ENCODE measurements around the gene WNT8A. TPM values are rescaled to one million over a fixed set of nuclear protein-coding genes. Genes with fewer than 3 reads are reported as not detected.

Gene WNT8A
- total RNA-seq, 4 donors from 2014 or later: not detected

DNA sequence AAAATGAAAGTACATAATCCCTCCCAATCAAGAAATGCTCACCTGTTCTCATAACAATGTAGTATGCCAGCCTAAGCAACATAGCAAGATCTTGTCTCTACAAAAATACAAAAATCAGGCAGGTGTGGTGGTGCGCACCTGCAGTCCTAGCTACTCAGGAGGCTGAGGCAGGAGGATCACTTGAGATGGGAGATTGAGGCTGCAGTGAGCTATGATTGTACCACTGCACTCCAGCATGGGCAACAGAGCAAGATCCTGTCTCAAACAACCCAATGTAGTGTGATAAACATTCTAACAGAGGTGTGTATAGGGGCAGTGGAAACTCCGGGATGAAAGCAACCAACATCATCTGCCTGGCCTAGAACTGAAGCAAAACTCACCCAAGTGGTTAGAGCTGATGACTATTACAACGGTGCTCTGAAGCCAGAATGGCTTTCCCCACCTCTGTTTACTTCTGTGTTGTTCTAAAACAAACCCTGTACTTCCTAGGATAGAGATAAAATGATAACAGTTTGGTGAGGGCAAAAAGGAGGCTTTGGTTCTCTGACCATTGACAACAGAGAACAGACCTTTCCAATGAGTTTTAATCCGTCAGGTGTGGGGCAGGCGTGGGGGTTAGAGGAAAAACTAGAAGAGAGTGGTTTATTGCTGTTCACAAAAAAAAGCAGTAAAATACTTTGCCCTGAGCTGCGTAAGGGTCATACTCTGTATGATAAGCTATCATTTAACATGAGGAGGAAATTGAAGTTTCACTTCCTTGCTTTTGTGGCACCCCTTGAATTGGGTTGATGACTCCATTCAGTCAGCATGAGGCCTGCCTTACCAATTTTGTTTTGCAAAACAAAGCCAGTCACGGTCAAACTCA lies 18.9 kb downstream of the WNT8A start:
- Histone ChIP-seq H3K36me3 (no peaks in the 10 kb centered on the region), H3K27me3 (no peaks in the 10 kb centered on the region), H3K9me3 (no peaks in the 10 kb centered on the region), H3K27ac (no peak overlapping the region), H3K4me1 (no peaks in the 10 kb centered on the region), H3K4me3 (no peak overlapping the region)
- DNase-seq: no peak
- TF ChIP-seq, protein P1, sequence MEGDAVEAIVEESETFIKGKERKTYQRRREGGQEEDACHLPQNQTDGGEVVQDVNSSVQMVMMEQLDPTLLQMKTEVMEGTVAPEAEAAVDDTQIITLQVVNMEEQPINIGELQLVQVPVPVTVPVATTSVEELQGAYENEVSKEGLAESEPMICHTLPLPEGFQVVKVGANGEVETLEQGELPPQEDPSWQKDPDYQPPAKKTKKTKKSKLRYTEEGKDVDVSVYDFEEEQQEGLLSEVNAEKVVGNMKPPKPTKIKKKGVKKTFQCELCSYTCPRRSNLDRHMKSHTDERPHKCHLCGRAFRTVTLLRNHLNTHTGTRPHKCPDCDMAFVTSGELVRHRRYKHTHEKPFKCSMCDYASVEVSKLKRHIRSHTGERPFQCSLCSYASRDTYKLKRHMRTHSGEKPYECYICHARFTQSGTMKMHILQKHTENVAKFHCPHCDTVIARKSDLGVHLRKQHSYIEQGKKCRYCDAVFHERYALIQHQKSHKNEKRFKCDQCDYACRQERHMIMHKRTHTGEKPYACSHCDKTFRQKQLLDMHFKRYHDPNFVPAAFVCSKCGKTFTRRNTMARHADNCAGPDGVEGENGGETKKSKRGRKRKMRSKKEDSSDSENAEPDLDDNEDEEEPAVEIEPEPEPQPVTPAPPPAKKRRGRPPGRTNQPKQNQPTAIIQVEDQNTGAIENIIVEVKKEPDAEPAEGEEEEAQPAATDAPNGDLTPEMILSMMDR (IDR thresholded peaks at IDR 0.05): no peak
- TF ChIP-seq EP300 (IDR thresholded peaks at IDR 0.05; ENCODE audit: low read depth) (no peak), POLR2A (IDR thresholded peaks at IDR 0.05) (no peak), POLR2AphosphoS5 (IDR thresholded peaks at IDR 0.05) (no peak)
- intact Hi-C loops (cut with DNase I; ENCODE audit: low total_unique reads): no loop called here
- WGBS, 2 donors (ENCODE audit: low coverage in 1 of 2): 36 to 39% methylated on average over 5 to 7 of the region's 7 CpGs
- in situ Hi-C loops (cut with MboI; ENCODE audit: low pct_ligation_motif_present in 1 of 4, low pct_unique_long_range_greater_than_20kb in 1 of 4, low sequenced_read_pairs in 3 of 4): no loop called here

DNA sequence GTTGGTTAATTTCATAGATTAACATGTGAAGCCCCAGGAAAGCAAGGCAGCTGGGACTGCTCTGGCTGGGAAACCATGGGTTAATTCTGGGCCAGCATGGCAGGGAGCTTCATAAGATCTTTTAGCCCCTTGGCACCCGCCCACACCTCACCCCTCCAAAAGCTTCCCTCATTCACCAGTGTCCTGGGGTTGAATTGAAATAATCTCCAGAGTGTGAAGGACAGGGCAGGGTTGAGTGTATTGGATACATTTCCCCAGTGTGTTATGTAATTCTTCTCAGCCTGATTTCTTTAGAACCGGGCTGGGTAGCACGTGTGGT lies 19.4 kb downstream of the WNT8A start:
- Histone ChIP-seq H3K27ac (no peak overlapping the region), H3K9me3 (no peaks in the 10 kb centered on the region), H3K4me1 (no peaks in the 10 kb centered on the region), H3K36me3 (no peaks in the 10 kb centered on the region), H3K27me3 (no peaks in the 10 kb centered on the region), H3K4me3 (no peak overlapping the region)
- WGBS, 2 donors (ENCODE audit: low coverage in 1 of 2): 18 to 36% methylated on average over 3 of the region's 3 CpGs
- TF ChIP-seq, protein P1 (IDR thresholded peaks at IDR 0.05): no peak
- TF ChIP-seq EP300 (IDR thresholded peaks at IDR 0.05; ENCODE audit: low read depth) (no peak), POLR2A (IDR thresholded peaks at IDR 0.05) (no peak), POLR2AphosphoS5 (IDR thresholded peaks at IDR 0.05) (no peak)
- in situ Hi-C loops (cut with MboI; ENCODE audit: low pct_ligation_motif_present in 1 of 4, low pct_unique_long_range_greater_than_20kb in 1 of 4, low sequenced_read_pairs in 3 of 4) (no loop called here), intact Hi-C loops (cut with DNase I; ENCODE audit: low total_unique reads) (no loop called here)
- DNase-seq: no peak

DNA sequence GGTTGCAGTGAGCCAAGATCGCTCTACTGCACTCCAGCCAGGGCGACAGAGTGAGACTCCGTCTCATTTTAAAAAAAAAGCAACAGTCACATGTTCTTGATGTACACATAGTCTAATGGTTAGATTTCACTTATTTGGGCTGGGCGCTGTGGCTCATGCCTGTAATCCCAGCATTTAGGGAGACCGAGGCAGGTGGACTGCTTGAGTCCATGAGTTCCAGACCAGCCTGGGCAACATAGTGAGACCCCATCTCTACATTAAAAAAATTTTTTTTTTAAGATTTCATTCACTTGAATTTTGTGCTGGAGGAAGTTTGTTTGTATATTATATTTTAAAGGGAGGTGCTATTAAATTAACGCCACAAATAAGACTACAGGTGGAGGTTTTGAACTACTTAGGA lies 21.9 kb downstream of the WNT8A start:
- in situ Hi-C loops (cut with MboI; ENCODE audit: low pct_ligation_motif_present in 1 of 4, low pct_unique_long_range_greater_than_20kb in 1 of 4, low sequenced_read_pairs in 3 of 4) (no loop called here), intact Hi-C loops (cut with DNase I; ENCODE audit: low total_unique reads) (no loop called here)
- no peaks in the 10 kb centered on the region for H3K9me3 ChIP-seq
- H3K36me3 ChIP-seq: no peaks in the 10 kb centered on the region
- no peak overlapping the region for H3K27ac ChIP-seq
- TF ChIP-seq EP300 (IDR thresholded peaks at IDR 0.05; ENCODE audit: low read depth) (no peak), POLR2A (IDR thresholded peaks at IDR 0.05) (no peak), POLR2AphosphoS5 (IDR thresholded peaks at IDR 0.05) (no peak)
- TF ChIP-seq, protein P1 (IDR thresholded peaks at IDR 0.05): no peak
- no peaks in the 10 kb centered on the region for H3K27me3 ChIP-seq
- no peak overlapping the region for H3K4me3 ChIP-seq
- DNase-seq: no peak
- H3K4me1 ChIP-seq: no peaks in the 10 kb centered on the region
- 83 to 90% methylated on average over 2 to 6 of the region's 6 CpGs for WGBS, 2 donors (ENCODE audit: low coverage in 1 of 2)

DNA sequence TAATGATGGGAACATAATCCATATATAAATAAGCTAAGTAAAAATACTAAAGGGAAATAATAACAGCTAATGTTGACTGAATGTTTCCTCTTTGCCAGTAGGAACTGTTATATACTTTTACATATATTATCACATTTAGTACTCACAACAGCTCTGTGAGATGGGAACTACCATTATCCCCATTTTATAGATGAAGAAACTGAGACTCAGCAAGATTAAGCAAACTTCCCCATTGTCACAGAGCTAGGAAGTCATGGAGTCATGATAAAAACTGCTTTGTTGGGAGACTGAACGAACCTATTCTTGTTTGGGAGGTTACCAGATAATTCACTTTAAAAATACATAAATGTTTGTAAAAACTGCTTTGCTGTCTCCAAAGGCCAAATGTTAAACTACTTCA lies 23.4 kb downstream of the WNT8A start:
- intact Hi-C loops (cut with DNase I; ENCODE audit: low total_unique reads) (no loop called here), in situ Hi-C loops (cut with MboI; ENCODE audit: low pct_ligation_motif_present in 1 of 4, low pct_unique_long_range_greater_than_20kb in 1 of 4, low sequenced_read_pairs in 3 of 4) (no loop called here)
- 65 to 67% methylated on average over 1 of the region's 1 CpG for WGBS, 2 donors (ENCODE audit: low coverage in 1 of 2)
- TF ChIP-seq EP300 (IDR thresholded peaks at IDR 0.05; ENCODE audit: low read depth) (no peak), POLR2AphosphoS5 (IDR thresholded peaks at IDR 0.05) (no peak), POLR2A (IDR thresholded peaks at IDR 0.05) (no peak)
- TF ChIP-seq, protein P1 (IDR thresholded peaks at IDR 0.05): no peak
- H3K36me3 ChIP-seq: no peaks in the 10 kb centered on the region
- no peaks in the 10 kb centered on the region for H3K9me3 ChIP-seq
- peaks cover 5% of the 10 kb centered on the region for H3K27me3 ChIP-seq
- DNase-seq: no peak
- H3K27ac ChIP-seq: no peak overlapping the region
- H3K4me3 ChIP-seq: no peak overlapping the region
- H3K4me1 ChIP-seq: peaks cover 0 to 3% (median 0%) of the 10 kb centered on the region in 4 donors

Data from transverse colon (tissue), 4 donors.